Measurements from ENCODE around the gene LHX3. TPM values are rescaled to one million over a fixed set of nuclear protein-coding genes. Genes with fewer than 3 reads are reported as not detected.

LHX3 gene
- total RNA-seq, 1 donor from 2014 or later: not detected

DNA sequence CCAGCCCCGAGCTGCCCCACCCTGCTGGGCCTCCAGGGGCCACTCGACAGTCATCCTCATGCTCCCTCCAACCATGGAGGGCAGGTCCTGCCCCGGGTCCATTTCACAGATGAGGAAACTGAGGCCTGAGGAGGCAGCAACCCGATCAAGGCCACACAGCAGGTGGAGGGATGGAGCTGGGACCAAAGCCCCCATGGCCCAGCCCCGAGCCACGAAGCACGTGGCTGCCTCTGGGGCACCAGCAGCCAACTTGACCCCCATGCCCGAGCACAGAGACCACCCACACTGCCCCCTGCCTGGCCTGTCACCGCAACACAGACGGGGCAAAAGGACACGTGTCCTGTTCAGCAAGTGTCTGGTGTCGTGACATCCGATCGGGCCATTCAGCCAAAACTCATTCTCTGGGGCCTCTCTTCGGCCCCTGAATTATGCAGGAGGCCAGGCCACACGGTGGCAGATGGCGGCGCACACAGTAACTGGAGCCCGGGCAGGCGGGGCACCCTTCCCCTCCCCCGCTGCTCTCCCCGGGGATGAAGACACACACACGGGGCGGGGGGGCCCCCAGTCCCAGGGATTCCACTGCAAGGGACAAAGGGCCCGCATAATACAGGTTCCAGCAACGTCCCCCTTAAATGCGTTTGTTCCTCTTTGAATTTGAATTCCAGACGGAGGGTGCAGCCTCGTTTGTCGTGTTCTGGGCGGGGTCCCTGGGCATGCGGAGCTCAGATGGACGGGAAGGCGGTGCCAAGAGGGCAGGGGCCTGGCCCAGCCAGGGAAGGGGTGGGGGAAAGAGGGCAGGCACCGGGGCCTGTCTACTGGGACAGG, 56.8 kb downstream of the LHX3 start:
- no peak overlapping the region for H3K4me3 ChIP-seq
- DNase-seq (ENCODE audit: low spot score): peak; percentile 54
- Mint-ChIP-seq H3K4me1 (peaks cover 14% of the 10 kb centered on the region), H3K36me3 (no peaks in the 10 kb centered on the region), H3K27ac (no peak overlapping the region), H3K27me3 (ENCODE audit: insufficient read depth, low read depth) (peaks cover 14% of the 10 kb centered on the region), H3K4me3 (no peak overlapping the region), H3K9me3 (no peaks in the 10 kb centered on the region)
- peaks cover 29% of the 10 kb centered on the region for H3F3A ChIP-seq (ENCODE audit: low read depth)
- TF ChIP-seq EZH2 (IDR thresholded peaks at IDR 0.05) (no peak), EZH2phosphoT487 (IDR thresholded peaks at IDR 0.05) (no peak)
- TF ChIP-seq, protein P1, sequence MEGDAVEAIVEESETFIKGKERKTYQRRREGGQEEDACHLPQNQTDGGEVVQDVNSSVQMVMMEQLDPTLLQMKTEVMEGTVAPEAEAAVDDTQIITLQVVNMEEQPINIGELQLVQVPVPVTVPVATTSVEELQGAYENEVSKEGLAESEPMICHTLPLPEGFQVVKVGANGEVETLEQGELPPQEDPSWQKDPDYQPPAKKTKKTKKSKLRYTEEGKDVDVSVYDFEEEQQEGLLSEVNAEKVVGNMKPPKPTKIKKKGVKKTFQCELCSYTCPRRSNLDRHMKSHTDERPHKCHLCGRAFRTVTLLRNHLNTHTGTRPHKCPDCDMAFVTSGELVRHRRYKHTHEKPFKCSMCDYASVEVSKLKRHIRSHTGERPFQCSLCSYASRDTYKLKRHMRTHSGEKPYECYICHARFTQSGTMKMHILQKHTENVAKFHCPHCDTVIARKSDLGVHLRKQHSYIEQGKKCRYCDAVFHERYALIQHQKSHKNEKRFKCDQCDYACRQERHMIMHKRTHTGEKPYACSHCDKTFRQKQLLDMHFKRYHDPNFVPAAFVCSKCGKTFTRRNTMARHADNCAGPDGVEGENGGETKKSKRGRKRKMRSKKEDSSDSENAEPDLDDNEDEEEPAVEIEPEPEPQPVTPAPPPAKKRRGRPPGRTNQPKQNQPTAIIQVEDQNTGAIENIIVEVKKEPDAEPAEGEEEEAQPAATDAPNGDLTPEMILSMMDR (IDR thresholded peaks at IDR 0.05): no peak
- no peaks in the 10 kb centered on the region for H3K9me3 ChIP-seq (ENCODE audit: low read depth)
- no peaks in the 10 kb centered on the region for H3K79me2 ChIP-seq (ENCODE audit: low read depth)
- H3K4me1 ChIP-seq: peaks cover 19% of the 10 kb centered on the region
- H3K4me2 ChIP-seq: peak overlapping the region; percentile 25
- H3K36me3 ChIP-seq: no peaks in the 10 kb centered on the region
- peaks cover 17% of the 10 kb centered on the region for H3K27me3 ChIP-seq
- no peaks in the 10 kb centered on the region for H4K20me1 ChIP-seq (ENCODE audit: low read depth)
- H3K27ac ChIP-seq: no peak overlapping the region
- H2AFZ ChIP-seq (replicated peaks): no peak overlapping the region
- H3K9ac ChIP-seq: no peak overlapping the region

GRCh38 chr9:136147038-136147889, 57.7 kb downstream of the LHX3 start:
- H3K36me3 ChIP-seq: no peaks in the 10 kb centered on the region
- H3K9ac ChIP-seq: no peak overlapping the region
- H3K36me3 Mint-ChIP-seq: no peaks in the 10 kb centered on the region
- peaks cover 17% of the 10 kb centered on the region for H3K27me3 ChIP-seq
- H3K79me2 ChIP-seq (ENCODE audit: low read depth): no peaks in the 10 kb centered on the region
- peaks cover 24% of the 10 kb centered on the region for H3K4me1 ChIP-seq
- H3K27ac Mint-ChIP-seq: no peak overlapping the region
- no peaks in the 10 kb centered on the region for H3K9me3 Mint-ChIP-seq
- no peak overlapping the region for H3K4me3 ChIP-seq
- TF ChIP-seq EZH2 (IDR thresholded peaks at IDR 0.05): no peak
- TF ChIP-seq, protein P1 (IDR thresholded peaks at IDR 0.05): no peak
- TF ChIP-seq EZH2phosphoT487 (IDR thresholded peaks at IDR 0.05): no peak
- H3K27ac ChIP-seq: no peak overlapping the region
- H3K27me3 Mint-ChIP-seq (ENCODE audit: insufficient read depth, low read depth): peaks cover 9% of the 10 kb centered on the region
- no peak overlapping the region for H3K4me2 ChIP-seq
- peaks cover 9% of the 10 kb centered on the region for H3K4me1 Mint-ChIP-seq
- no peak overlapping the region for H3K4me3 Mint-ChIP-seq
- no peak for DNase-seq (ENCODE audit: low spot score)
- H3K9me3 ChIP-seq (ENCODE audit: low read depth): no peaks in the 10 kb centered on the region
- no peak overlapping the region for H2AFZ ChIP-seq (replicated peaks)
- peaks cover 29% of the 10 kb centered on the region for H3F3A ChIP-seq (ENCODE audit: low read depth)
- no peaks in the 10 kb centered on the region for H4K20me1 ChIP-seq (ENCODE audit: low read depth)

Other genes starting within 250 kb of the LHX3 start
- gene UBAC1, start 243.8 kb downstream of the LHX3 start, total RNA-seq (ENCODE audit: low replicate concordance): 53.6 and 66.0 TPM in 2 replicates
- 4.5 and 9.1 TPM in 2 replicates for gene NACC2, start 109.8 kb downstream of the LHX3 start, total RNA-seq (ENCODE audit: low replicate concordance)
- gene TMEM250, start 86.3 kb downstream of the LHX3 start, total RNA-seq (ENCODE audit: low replicate concordance): 16.3 and 46.2 TPM in 2 replicates
- gene QSOX2, start 40.7 kb upstream of the LHX3 start, total RNA-seq (ENCODE audit: low replicate concordance): 17.1 and 19.6 TPM in 2 replicates
- gene CCDC187, start 99.0 kb upstream of the LHX3 start, total RNA-seq (ENCODE audit: low replicate concordance): 0.09 TPM in 1 of 2 replicates, not detected in the other
- gene GPSM1, start 122.4 kb upstream of the LHX3 start, total RNA-seq (ENCODE audit: low replicate concordance): 6.2 and 39.7 TPM in 2 replicates
- gene DNLZ, start 158.6 kb upstream of the LHX3 start, total RNA-seq (ENCODE audit: low replicate concordance): 3.4 and 15.8 TPM in 2 replicates
- 0.96 TPM in 1 of 2 replicates, not detected in the other for gene CARD9, start 168.5 kb upstream of the LHX3 start, total RNA-seq (ENCODE audit: low replicate concordance)
- gene SNAPC4, start 195.0 kb upstream of the LHX3 start, total RNA-seq (ENCODE audit: low replicate concordance): 6.8 and 16.5 TPM in 2 replicates
- gene ENTR1, start 205.5 kb upstream of the LHX3 start, total RNA-seq (ENCODE audit: low replicate concordance): 34.9 and 52.3 TPM in 2 replicates
- gene PMPCA, start 205.5 kb upstream of the LHX3 start, total RNA-seq (ENCODE audit: low replicate concordance): 51.3 and 65.3 TPM in 2 replicates
- gene INPP5E, start 234.7 kb upstream of the LHX3 start, total RNA-seq (ENCODE audit: low replicate concordance): 8.8 and 23.6 TPM in 2 replicates